PC-9 (cell line): ENCODE measurements around the gene IRF2.

Experiments
- EZH2 ChIP-seq: fragments of 200-600 bp; sonication (generic); IDR thresholded peaks from 2 replicates; pipeline ENCODE4 v1.8.0; 2017; ENCODE audit warnings: antibody characterized with exemption, low read depth
- TF ChIP-seq, protein P1 (sequence below): fragments of 200-600 bp; sonication (generic); conservative IDR thresholded peaks from 2 replicates; pipeline ENCODE4 v1.6.1; 2017; ENCODE audit warnings: mixed run types, antibody characterized with exemption, mild to moderate bottlenecking, moderate library complexity

GRCh38 chr4:184385705-184386141 is 88.6 kb downstream of the IRF2 start:
- TF ChIP-seq EZH2 = no peak
- TF ChIP-seq, protein P1, sequence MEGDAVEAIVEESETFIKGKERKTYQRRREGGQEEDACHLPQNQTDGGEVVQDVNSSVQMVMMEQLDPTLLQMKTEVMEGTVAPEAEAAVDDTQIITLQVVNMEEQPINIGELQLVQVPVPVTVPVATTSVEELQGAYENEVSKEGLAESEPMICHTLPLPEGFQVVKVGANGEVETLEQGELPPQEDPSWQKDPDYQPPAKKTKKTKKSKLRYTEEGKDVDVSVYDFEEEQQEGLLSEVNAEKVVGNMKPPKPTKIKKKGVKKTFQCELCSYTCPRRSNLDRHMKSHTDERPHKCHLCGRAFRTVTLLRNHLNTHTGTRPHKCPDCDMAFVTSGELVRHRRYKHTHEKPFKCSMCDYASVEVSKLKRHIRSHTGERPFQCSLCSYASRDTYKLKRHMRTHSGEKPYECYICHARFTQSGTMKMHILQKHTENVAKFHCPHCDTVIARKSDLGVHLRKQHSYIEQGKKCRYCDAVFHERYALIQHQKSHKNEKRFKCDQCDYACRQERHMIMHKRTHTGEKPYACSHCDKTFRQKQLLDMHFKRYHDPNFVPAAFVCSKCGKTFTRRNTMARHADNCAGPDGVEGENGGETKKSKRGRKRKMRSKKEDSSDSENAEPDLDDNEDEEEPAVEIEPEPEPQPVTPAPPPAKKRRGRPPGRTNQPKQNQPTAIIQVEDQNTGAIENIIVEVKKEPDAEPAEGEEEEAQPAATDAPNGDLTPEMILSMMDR = no peak
